ENCODE measurements around the gene BTC. TPM values are rescaled to one million over a fixed set of nuclear protein-coding genes. Genes with fewer than 3 reads are reported as not detected.
"Not testable (repeated sequence)": the region's sequence is repeated elsewhere in the genome, so short reads cannot be mapped to it uniquely, and the experiment has no call there.

The BTC gene
- total RNA-seq, 2 donors from 2014 or later = 0.09 to 0.24 TPM

DNA sequence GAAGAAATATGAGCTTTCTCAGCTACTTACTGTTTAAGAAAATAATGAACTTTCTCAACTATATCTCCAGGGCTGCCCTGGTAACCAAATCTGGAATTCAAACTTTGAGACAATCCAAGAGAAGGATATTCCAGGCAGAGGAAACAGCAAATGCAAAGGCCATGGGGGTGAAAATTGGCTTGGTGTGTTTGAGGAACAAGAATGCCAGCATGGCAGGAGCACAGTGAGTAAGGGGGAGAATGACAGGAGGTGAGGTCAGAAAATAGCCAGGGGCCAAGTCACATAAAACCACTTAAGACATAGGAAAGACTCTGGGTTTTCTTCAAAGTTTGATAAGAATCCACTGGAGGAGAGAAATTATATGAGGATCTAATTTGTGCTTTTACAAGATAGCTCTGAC is 27.2 kb upstream of the BTC start:
- no peak overlapping the region for H3K27ac ChIP-seq (ENCODE audit: low read depth, low read length)
- no peak for DNase-seq
- Mint-ChIP-seq H3K27ac (no peak overlapping the region), H3K36me3 (ENCODE audit: low read depth) (no peaks in the 10 kb centered on the region), H3K4me3 (no peak overlapping the region), H3K27me3 (ENCODE audit: insufficient read depth) (no peaks in the 10 kb centered on the region), H3K9me3 (no peaks in the 10 kb centered on the region), H3K4me1 (peaks cover 18% of the 10 kb centered on the region)
- H3K27me3 ChIP-seq (ENCODE audit: control insufficient read depth, insufficient read depth, low read length, poor library complexity, severe bottlenecking) = no peaks in the 10 kb centered on the region
- H3K36me3 ChIP-seq (ENCODE audit: control insufficient read depth, insufficient read depth, low read length) = no peaks in the 10 kb centered on the region
- H3K4me1 ChIP-seq (ENCODE audit: control insufficient read depth, insufficient read depth, low read length) = no peaks in the 10 kb centered on the region
- no peak overlapping the region for H3K9ac ChIP-seq (ENCODE audit: extremely low read depth, low read length, poor library complexity, severe bottlenecking)
- H3K9me3 ChIP-seq (ENCODE audit: control insufficient read depth, low read length) = peaks cover 10% of the 10 kb centered on the region
- TF ChIP-seq, protein P1, sequence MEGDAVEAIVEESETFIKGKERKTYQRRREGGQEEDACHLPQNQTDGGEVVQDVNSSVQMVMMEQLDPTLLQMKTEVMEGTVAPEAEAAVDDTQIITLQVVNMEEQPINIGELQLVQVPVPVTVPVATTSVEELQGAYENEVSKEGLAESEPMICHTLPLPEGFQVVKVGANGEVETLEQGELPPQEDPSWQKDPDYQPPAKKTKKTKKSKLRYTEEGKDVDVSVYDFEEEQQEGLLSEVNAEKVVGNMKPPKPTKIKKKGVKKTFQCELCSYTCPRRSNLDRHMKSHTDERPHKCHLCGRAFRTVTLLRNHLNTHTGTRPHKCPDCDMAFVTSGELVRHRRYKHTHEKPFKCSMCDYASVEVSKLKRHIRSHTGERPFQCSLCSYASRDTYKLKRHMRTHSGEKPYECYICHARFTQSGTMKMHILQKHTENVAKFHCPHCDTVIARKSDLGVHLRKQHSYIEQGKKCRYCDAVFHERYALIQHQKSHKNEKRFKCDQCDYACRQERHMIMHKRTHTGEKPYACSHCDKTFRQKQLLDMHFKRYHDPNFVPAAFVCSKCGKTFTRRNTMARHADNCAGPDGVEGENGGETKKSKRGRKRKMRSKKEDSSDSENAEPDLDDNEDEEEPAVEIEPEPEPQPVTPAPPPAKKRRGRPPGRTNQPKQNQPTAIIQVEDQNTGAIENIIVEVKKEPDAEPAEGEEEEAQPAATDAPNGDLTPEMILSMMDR (conservative IDR thresholded peaks at IDR 0.05) = no peak
- no peak overlapping the region for H3K4me3 ChIP-seq (ENCODE audit: low read length)

DNA sequence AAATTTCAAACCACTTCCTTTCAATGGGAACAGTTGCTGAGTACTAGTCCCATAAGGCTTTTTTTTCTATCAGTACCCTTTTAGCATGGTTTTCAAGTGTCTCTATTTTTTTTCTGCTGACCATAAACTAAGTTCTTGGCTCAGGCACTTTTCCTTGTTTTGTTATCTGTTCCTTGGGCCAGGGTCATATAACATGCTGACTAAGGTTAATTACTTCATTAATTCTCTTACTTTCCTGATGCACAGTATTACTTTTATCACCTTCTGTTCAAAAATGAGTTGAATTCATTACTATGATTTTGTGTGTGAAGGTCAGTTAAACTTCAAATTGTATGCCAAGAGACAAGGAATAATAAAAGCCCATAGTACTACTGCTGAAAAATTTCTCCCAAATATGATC is 19.7 kb upstream of the BTC start:
- no peaks in the 10 kb centered on the region for H3K4me1 Mint-ChIP-seq
- H3K4me3 Mint-ChIP-seq = no peak overlapping the region
- H3K36me3 ChIP-seq (ENCODE audit: control insufficient read depth, insufficient read depth, low read length) = no peaks in the 10 kb centered on the region
- no peak overlapping the region for H3K27ac ChIP-seq (ENCODE audit: low read depth, low read length)
- no peaks in the 10 kb centered on the region for H3K27me3 Mint-ChIP-seq (ENCODE audit: insufficient read depth)
- no peaks in the 10 kb centered on the region for H3K27me3 ChIP-seq (ENCODE audit: control insufficient read depth, insufficient read depth, low read length, poor library complexity, severe bottlenecking)
- no peak overlapping the region for H3K27ac Mint-ChIP-seq
- H3K36me3 Mint-ChIP-seq (ENCODE audit: low read depth) = no peaks in the 10 kb centered on the region
- H3K9ac ChIP-seq (ENCODE audit: extremely low read depth, low read length, poor library complexity, severe bottlenecking) = no peak overlapping the region
- H3K9me3 ChIP-seq (ENCODE audit: control insufficient read depth, low read length) = no peaks in the 10 kb centered on the region
- no peaks in the 10 kb centered on the region for H3K4me1 ChIP-seq (ENCODE audit: control insufficient read depth, insufficient read depth, low read length)
- TF ChIP-seq, protein P1 (conservative IDR thresholded peaks at IDR 0.05) = no peak
- DNase-seq = no peak
- no peak overlapping the region for H3K4me3 ChIP-seq (ENCODE audit: low read length)
- no peaks in the 10 kb centered on the region for H3K9me3 Mint-ChIP-seq

DNA sequence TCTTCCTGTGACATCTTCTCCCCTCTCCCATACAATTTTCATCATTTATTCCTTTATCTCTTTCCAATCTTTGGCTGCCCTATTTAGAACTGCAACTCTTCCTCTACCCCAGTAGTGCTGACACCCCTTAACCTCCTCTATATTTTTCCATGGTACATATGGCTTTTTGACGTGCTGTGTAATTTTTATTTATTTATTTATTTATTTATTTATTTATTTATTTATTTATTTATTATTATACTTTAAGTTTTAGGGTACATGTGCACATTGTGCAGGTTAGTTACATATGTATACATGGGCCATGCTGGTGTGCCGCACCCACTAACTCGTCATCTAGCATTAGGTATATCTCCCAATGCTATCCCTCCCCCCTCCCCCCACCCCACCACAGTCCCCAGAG is 17.7 kb upstream of the BTC start:
- H3K4me3 ChIP-seq (ENCODE audit: low read length); H3K4me3 Mint-ChIP-seq; H3K27ac ChIP-seq (ENCODE audit: low read depth, low read length); DNase-seq; H3K27ac Mint-ChIP-seq; H3K4me1 ChIP-seq (ENCODE audit: control insufficient read depth, insufficient read depth, low read length); H3K9ac ChIP-seq (ENCODE audit: extremely low read depth, low read length, poor library complexity, severe bottlenecking); H3K36me3 ChIP-seq (ENCODE audit: control insufficient read depth, insufficient read depth, low read length); H3K36me3 Mint-ChIP-seq (ENCODE audit: low read depth); H3K9me3 ChIP-seq (ENCODE audit: control insufficient read depth, low read length); H3K9me3 Mint-ChIP-seq; H3K27me3 ChIP-seq (ENCODE audit: control insufficient read depth, insufficient read depth, low read length, poor library complexity, severe bottlenecking); H3K4me1 Mint-ChIP-seq; H3K27me3 Mint-ChIP-seq (ENCODE audit: insufficient read depth): not testable (repeated sequence)
- no CpG with 5 or more reads among the region's 3 CpGs for WGBS, 2 experiments (ENCODE audit: insufficient coverage in 1 of 2, insufficient read length in 1 of 2)

DNA sequence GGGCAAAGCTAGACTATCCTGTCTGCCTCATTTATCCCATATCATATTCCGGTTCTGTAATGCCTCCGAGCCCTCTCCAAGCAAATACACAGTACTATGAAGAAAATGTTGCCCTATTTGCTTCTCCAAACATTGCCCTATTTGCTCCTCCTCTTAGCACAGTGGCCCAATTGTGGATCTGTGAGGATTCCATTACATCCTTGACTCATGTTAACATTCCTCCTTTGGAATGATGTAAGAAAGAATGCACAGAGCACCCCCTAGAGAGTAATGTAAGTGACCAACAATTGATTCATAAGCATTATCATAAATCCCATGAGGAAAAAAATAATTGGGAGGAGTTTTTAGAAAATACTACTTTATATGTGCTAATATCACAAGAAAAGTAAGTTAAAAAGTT is 11.3 kb upstream of the BTC start:
- Histone ChIP-seq H3K36me3 (ENCODE audit: control insufficient read depth, insufficient read depth, low read length) (no peaks in the 10 kb centered on the region), H3K27ac (ENCODE audit: low read depth, low read length) (no peak overlapping the region), H3K9me3 (ENCODE audit: control insufficient read depth, low read length) (no peaks in the 10 kb centered on the region), H3K4me1 (ENCODE audit: control insufficient read depth, insufficient read depth, low read length) (no peaks in the 10 kb centered on the region), H3K9ac (ENCODE audit: extremely low read depth, low read length, poor library complexity, severe bottlenecking) (no peak overlapping the region), H3K27me3 (ENCODE audit: control insufficient read depth, insufficient read depth, low read length, poor library complexity, severe bottlenecking) (no peaks in the 10 kb centered on the region), H3K4me3 (ENCODE audit: low read length) (no peak overlapping the region)
- TF ChIP-seq, protein P1 (conservative IDR thresholded peaks at IDR 0.05) = no peak
- H3K4me3 Mint-ChIP-seq = no peak overlapping the region
- DNase-seq = no peak
- H3K27ac Mint-ChIP-seq = no peak overlapping the region
- no peaks in the 10 kb centered on the region for H3K9me3 Mint-ChIP-seq
- 97 to 100% methylated on average over 2 of the region's 2 CpGs for WGBS, 2 experiments (ENCODE audit: insufficient coverage in 1 of 2, insufficient read length in 1 of 2)
- H3K4me1 Mint-ChIP-seq = no peaks in the 10 kb centered on the region
- H3K27me3 Mint-ChIP-seq (ENCODE audit: insufficient read depth) = no peaks in the 10 kb centered on the region
- no peaks in the 10 kb centered on the region for H3K36me3 Mint-ChIP-seq (ENCODE audit: low read depth)
